ENCODE data around the gene SNX15.

Gene SNX15

GRCh38 chr11:65057526-65057925 is 30.3 kb downstream of the SNX15 start:
- no peak overlapping the region for H3K4me3 ChIP-seq (ENCODE audit: low read depth, low read length)
- TF ChIP-seq, protein P1, sequence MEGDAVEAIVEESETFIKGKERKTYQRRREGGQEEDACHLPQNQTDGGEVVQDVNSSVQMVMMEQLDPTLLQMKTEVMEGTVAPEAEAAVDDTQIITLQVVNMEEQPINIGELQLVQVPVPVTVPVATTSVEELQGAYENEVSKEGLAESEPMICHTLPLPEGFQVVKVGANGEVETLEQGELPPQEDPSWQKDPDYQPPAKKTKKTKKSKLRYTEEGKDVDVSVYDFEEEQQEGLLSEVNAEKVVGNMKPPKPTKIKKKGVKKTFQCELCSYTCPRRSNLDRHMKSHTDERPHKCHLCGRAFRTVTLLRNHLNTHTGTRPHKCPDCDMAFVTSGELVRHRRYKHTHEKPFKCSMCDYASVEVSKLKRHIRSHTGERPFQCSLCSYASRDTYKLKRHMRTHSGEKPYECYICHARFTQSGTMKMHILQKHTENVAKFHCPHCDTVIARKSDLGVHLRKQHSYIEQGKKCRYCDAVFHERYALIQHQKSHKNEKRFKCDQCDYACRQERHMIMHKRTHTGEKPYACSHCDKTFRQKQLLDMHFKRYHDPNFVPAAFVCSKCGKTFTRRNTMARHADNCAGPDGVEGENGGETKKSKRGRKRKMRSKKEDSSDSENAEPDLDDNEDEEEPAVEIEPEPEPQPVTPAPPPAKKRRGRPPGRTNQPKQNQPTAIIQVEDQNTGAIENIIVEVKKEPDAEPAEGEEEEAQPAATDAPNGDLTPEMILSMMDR (IDR thresholded peaks at IDR 0.05; ENCODE audit: insufficient read depth, low read length, missing control alignments) = no peak
- DNase-seq (ENCODE audit: low read depth, low spot score) = no peak
- ChIA-PET POLR2A (no interaction called here), CTCF (interaction anchor here (1.5 kb wide), 2 partner anchors 9 to 43 kb away, joined by 4 to 5 read pairs; partner anchors contain the start of gene ARL2)

- ChIA-PET POLR2A (no interaction called here), CTCF (interaction anchor here (0.8 to 1.5 kb wide), 2 partner anchors 9 to 16 kb away, joined by 3 to 4 read pairs; no protein-coding TSS in a partner anchor)
- DNase-seq (ENCODE audit: low read depth, low spot score) = no peak
- TF ChIP-seq, protein P1 (IDR thresholded peaks at IDR 0.05; ENCODE audit: insufficient read depth, low read length, missing control alignments) = no peak
- no peak overlapping the region for H3K4me3 ChIP-seq (ENCODE audit: low read depth, low read length)
Measured at GRCh38 chr11:65058012-65058411, 30.8 kb downstream of the SNX15 start.

- DNase-seq (ENCODE audit: low read depth, low spot score) = no peak
- ChIA-PET CTCF (interaction anchor here (0.8 to 1.5 kb wide), 4 partner anchors 10 to 30 kb away, joined by 3 to 4 read pairs (median 4); no protein-coding TSS in a partner anchor), POLR2A (interaction anchor here (0.6 kb wide), 1 partner anchor 37 kb away, joined by 3 read pairs; no protein-coding TSS in a partner anchor)
- TF ChIP-seq, protein P1 (IDR thresholded peaks at IDR 0.05; ENCODE audit: insufficient read depth, low read length, missing control alignments) = no peak
- H3K4me3 ChIP-seq (ENCODE audit: low read depth, low read length) = no peak within 1 kb of the TSS
Measured at GRCh38 chr11:65058419-65059054, 31.3 kb downstream of the SNX15 start, which contains the start of gene NAALADL1. TSS of gene NAALADL1 (minus strand) at chr11:65058553. CDS start at chr11:65058521, 32 bp downstream.

DNA sequence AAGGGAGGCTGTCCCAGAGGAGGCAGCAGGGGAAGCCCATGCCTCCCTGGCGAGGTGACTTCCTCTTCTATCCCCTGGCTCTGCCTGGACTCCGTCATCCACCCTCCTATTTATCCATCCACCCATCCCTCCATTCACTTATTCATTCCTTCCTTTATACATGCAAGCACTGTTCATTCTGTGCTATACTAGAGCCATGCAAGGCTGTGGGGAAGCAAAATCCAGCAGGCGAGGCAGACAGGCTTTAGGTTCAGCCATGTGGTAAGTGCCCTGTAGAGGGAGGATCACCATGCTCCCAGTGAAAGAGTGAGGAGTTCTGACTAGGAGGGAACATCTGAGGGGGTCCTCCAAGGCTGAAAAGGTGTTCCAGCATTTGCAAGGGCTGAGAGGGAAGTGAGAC is 32.3 kb downstream of the SNX15 start:
- no peak overlapping the region for H3K4me3 ChIP-seq (ENCODE audit: low read depth, low read length)
- TF ChIP-seq, protein P1 (IDR thresholded peaks at IDR 0.05; ENCODE audit: insufficient read depth, low read length, missing control alignments) = no peak
- no peak for DNase-seq (ENCODE audit: low read depth, low spot score)
- ChIA-PET POLR2A (no interaction called here), CTCF (interaction anchor here (0.9 to 1.4 kb wide), 2 partner anchors 10 to 31 kb away, joined by 3 to 4 read pairs; no protein-coding TSS in a partner anchor)

GRCh38 chr11:65059959-65060824 is 33.0 kb downstream of the SNX15 start:
- ChIA-PET CTCF (no interaction called here), POLR2A (no interaction called here)
- TF ChIP-seq, protein P1 (IDR thresholded peaks at IDR 0.05; ENCODE audit: insufficient read depth, low read length, missing control alignments) = no peak
- H3K4me3 ChIP-seq (ENCODE audit: low read depth, low read length) = no peak overlapping the region
- no peak for DNase-seq (ENCODE audit: low read depth, low spot score)

DNA sequence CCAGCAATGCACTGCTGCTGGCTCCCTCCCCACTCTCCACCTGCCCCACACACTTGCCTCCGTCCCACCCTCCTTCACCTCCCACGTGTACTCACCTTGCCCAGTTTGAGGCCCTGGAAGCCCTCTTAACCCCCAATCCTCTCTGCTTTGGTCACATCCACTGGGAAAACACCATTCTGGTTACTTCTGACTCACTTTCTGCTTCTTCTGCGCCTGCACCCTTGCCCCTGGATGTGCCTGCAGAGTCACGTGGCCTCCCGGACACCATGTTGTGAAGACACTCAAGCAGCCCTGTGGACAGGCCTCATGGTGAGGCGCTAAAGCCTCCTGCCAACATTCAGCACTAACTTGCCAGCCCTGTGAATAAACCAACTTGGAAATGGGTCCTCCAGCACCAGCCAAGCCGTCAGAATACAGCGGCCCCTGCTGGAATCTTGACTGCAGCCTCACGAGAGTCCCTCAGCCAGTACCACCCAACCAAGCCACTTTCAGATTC is 33.7 kb downstream of the SNX15 start:
- ChIA-PET POLR2A (no interaction called here), CTCF (no interaction called here)
- TF ChIP-seq, protein P1 (IDR thresholded peaks at IDR 0.05; ENCODE audit: insufficient read depth, low read length, missing control alignments) = no peak
- no peak overlapping the region for H3K4me3 ChIP-seq (ENCODE audit: low read depth, low read length)
- no peak for DNase-seq (ENCODE audit: low read depth, low spot score)
